Measurements from ENCODE around the gene ATXN7L3. TPM values are rescaled to one million over a fixed set of nuclear protein-coding genes. Genes with fewer than 3 reads are reported as not detected.
A peak's percentile ranks its signal among the peaks of the same experiment; 100 is the strongest.

ATXN7L3 gene
- total RNA-seq, 1 donor from 2014 or later: 113 TPM

- Mint-ChIP-seq H3K36me3 (ENCODE audit: low read depth) (peaks cover 33% of the 10 kb centered on the region), H3K27ac (no peak overlapping the region), H3K4me1 (ENCODE audit: low read depth) (peaks cover 24% of the 10 kb centered on the region), H3K9me3 (no peaks in the 10 kb centered on the region), H3K4me3 (ENCODE audit: low read depth) (peak overlapping the region; percentile 98), H3K27me3 (ENCODE audit: low read depth) (no peaks in the 10 kb centered on the region)
- intact Hi-C loops (cut with micrococcal nuclease): no loop called here
- DNase-seq (ENCODE audit: low spot score): no peak
Measured at GRCh38 chr17:44188576-44189403, 10.9 kb downstream of the ATXN7L3 start.

DNA sequence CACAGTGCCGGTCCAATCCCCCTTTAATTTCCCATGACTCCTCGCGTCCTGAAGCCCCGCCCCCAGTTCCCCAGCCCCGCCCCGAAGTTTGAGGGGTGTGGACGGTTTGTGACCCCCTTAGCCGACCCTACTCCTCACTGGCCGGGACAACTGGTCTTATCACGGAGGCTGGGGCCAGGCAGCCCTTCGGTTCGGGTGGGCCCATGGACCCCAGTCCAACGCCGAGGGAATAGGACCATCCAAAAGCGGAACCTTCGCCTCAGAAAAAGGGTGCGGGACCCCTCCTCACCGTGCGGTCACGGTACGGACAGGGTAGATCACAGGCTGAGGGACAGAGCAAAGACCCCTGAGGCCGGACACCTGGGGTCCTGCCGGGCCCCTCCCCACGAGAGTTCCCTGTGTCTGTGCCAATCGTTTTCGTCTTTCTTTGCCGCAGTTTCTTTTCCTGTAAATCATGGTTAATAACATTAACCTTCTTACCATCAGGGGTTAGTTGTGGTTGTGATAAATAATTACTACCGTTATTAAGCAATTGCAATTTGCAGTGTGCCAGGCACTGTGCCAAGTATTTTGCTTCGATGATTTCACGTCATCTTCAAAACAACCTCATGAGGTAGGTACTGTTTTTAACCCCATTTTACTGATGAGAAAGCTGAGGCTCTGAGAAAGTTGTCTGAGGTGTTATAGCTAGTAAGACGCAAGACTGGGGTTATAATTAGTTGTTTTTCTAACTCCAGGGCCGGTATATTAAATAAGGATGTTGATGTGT, 12.4 kb downstream of the ATXN7L3 start:
- no peak for DNase-seq (ENCODE audit: low spot score)
- peaks cover 26% of the 10 kb centered on the region for H3K4me1 Mint-ChIP-seq (ENCODE audit: low read depth)
- no peaks in the 10 kb centered on the region for H3K9me3 Mint-ChIP-seq
- no peaks in the 10 kb centered on the region for H3K27me3 Mint-ChIP-seq (ENCODE audit: low read depth)
- H3K27ac Mint-ChIP-seq: peak overlapping the region; percentile 97
- H3K36me3 Mint-ChIP-seq (ENCODE audit: low read depth): peaks cover 35% of the 10 kb centered on the region
- H3K4me3 Mint-ChIP-seq (ENCODE audit: low read depth): peak overlapping the region; percentile 98
- intact Hi-C loops (cut with micrococcal nuclease): no loop called here

DNA sequence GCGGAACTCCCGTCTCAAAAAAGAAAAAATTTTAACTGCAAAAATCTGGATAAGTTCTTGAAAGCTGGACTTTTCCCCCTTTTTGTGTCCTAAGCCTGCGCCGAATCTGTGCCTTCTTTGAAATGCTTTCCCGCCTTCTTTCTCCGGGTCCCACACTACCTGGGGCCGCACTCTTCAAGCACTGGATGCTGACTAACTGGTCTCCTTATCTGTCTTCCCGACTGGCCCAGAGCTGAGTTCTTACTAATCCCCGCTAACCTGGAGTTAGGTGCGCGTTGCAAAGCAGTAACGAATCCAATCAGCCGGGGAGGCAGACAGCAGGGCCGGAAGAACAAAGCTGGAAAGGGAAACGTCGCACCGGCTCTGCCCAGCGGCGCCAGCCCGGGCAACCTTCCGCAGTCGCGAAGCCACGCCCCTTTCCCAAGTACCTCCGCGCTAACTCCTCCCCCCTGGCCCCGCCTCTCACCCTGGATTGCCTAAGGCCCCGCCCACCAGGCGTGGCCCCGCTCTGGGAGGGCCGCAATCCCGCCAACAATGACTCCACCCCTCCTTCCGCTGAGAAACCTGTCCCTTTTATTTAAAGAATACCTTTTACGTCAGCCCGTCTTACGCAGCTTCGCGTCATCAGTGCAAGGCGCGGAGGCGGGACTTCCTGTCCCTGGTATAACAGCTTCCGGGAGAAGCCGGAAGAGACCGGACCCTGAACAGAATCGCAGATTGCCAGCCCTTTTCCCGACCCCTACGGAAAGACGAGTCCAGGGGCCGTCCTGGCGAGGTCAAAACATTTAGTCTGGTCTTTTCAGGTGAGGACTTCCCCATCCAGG, 13.2 kb downstream of the ATXN7L3 start, which contains the start of gene TMUB2:
TSS of gene TMUB2 (plus strand) at position 666 of the 824 bp plus-strand sequence. CDS start 737 bp downstream, outside the sequence.
- peaks cover 39% of the 10 kb centered on the region for H3K36me3 Mint-ChIP-seq (ENCODE audit: low read depth)
- H3K4me3 Mint-ChIP-seq (ENCODE audit: low read depth): peak within 1 kb of the TSS; percentile 98
- peak; percentile 99 for DNase-seq (ENCODE audit: low spot score)
- intact Hi-C loops (cut with micrococcal nuclease): loop anchor here (1.0 kb wide), 2 partner anchors 14 to 45 kb away; partner anchors contain the start of gene HROB
- H3K27ac Mint-ChIP-seq: peak within 1 kb of the TSS; percentile 97
- no peaks in the 10 kb centered on the region for H3K9me3 Mint-ChIP-seq
- peaks cover 31% of the 10 kb centered on the region for H3K4me1 Mint-ChIP-seq (ENCODE audit: low read depth)
- H3K27me3 Mint-ChIP-seq (ENCODE audit: low read depth): no peaks in the 10 kb centered on the region

GRCh38 chr17:44184212-44184810, 15.4 kb downstream of the ATXN7L3 start:
- H3K4me1 Mint-ChIP-seq (ENCODE audit: low read depth): peaks cover 31% of the 10 kb centered on the region
- H3K27ac Mint-ChIP-seq: no peak overlapping the region
- no peak for DNase-seq (ENCODE audit: low spot score)
- no peak overlapping the region for H3K4me3 Mint-ChIP-seq (ENCODE audit: low read depth)
- no peaks in the 10 kb centered on the region for H3K9me3 Mint-ChIP-seq
- H3K27me3 Mint-ChIP-seq (ENCODE audit: low read depth): no peaks in the 10 kb centered on the region
- intact Hi-C loops (cut with micrococcal nuclease): no loop called here
- H3K36me3 Mint-ChIP-seq (ENCODE audit: low read depth): peaks cover 25% of the 10 kb centered on the region

GRCh38 chr17:44183024-44183423, 16.7 kb downstream of the ATXN7L3 start:
- Mint-ChIP-seq H3K4me1 (ENCODE audit: low read depth) (peaks cover 25% of the 10 kb centered on the region), H3K27me3 (ENCODE audit: low read depth) (no peaks in the 10 kb centered on the region), H3K4me3 (ENCODE audit: low read depth) (no peak overlapping the region), H3K27ac (no peak overlapping the region), H3K36me3 (ENCODE audit: low read depth) (peaks cover 29% of the 10 kb centered on the region), H3K9me3 (no peaks in the 10 kb centered on the region)
- intact Hi-C loops (cut with micrococcal nuclease): no loop called here
- no peak for DNase-seq (ENCODE audit: low spot score)

- H3K4me1 Mint-ChIP-seq (ENCODE audit: low read depth): peaks cover 5% of the 10 kb centered on the region
- H3K27me3 Mint-ChIP-seq (ENCODE audit: low read depth): no peaks in the 10 kb centered on the region
- peaks cover 27% of the 10 kb centered on the region for H3K36me3 Mint-ChIP-seq (ENCODE audit: low read depth)
- no peak overlapping the region for H3K4me3 Mint-ChIP-seq (ENCODE audit: low read depth)
- no peak overlapping the region for H3K27ac Mint-ChIP-seq
- DNase-seq (ENCODE audit: low spot score): no peak
- intact Hi-C loops (cut with micrococcal nuclease): no loop called here
- H3K9me3 Mint-ChIP-seq: no peaks in the 10 kb centered on the region
Measured at GRCh38 chr17:44178133-44178532, 21.6 kb downstream of the ATXN7L3 start.

GRCh38 chr17:44177640-44178039, 22.0 kb downstream of the ATXN7L3 start:
- Mint-ChIP-seq H3K9me3 (no peaks in the 10 kb centered on the region), H3K27ac (no peak overlapping the region), H3K4me3 (ENCODE audit: low read depth) (no peak overlapping the region), H3K36me3 (ENCODE audit: low read depth) (peaks cover 27% of the 10 kb centered on the region), H3K27me3 (ENCODE audit: low read depth) (no peaks in the 10 kb centered on the region), H3K4me1 (ENCODE audit: low read depth) (peaks cover 5% of the 10 kb centered on the region)
- intact Hi-C loops (cut with micrococcal nuclease): no loop called here
- DNase-seq (ENCODE audit: low spot score): no peak

DNA sequence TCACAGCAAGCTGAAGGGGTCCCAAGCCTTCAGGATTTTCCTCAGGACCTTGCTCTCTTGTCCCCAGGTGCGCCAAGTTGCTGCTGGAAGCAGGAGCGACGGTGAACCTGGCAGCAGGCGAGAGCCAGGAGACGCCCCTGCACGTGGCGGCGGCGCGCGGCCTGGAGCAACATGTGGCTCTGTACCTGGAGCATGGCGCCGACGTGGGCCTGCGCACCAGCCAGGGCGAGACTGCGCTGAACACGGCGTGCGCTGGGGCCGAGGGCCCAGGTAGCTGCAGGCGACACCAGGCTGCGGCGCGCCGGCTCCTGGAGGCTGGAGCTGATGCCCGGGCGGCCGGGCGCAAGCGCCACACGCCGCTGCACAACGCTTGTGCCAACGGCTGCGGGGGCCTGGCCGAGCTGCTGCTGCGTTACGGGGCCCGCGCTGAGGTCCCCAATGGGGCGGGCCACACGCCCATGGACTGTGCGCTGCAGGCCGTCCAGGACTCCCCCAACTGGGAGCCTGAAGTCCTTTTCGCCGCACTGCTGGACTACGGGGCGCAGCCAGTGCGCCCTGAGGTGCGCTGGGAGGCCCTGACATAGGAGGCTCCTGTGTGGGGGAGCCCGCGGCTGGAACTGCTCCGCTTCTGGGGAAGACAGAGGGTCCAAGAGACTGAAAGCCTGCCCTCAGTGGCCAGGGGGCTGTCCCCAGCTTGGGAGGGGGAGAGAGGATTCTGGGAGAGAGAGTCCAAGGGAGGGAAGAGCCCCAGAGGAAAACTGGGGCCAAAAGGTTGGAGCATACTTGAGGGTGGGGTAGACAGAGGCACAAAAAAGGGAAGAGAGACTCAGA, 22.8 kb downstream of the ATXN7L3 start:
- peaks cover 24% of the 10 kb centered on the region for H3K36me3 Mint-ChIP-seq (ENCODE audit: low read depth)
- intact Hi-C loops (cut with micrococcal nuclease): no loop called here
- no peak overlapping the region for H3K27ac Mint-ChIP-seq
- H3K4me1 Mint-ChIP-seq (ENCODE audit: low read depth): peaks cover 2% of the 10 kb centered on the region
- no peaks in the 10 kb centered on the region for H3K27me3 Mint-ChIP-seq (ENCODE audit: low read depth)
- no peaks in the 10 kb centered on the region for H3K9me3 Mint-ChIP-seq
- no peak for DNase-seq (ENCODE audit: low spot score)
- no peak overlapping the region for H3K4me3 Mint-ChIP-seq (ENCODE audit: low read depth)

- Mint-ChIP-seq H3K27ac (no peak overlapping the region), H3K4me1 (ENCODE audit: low read depth) (no peaks in the 10 kb centered on the region), H3K9me3 (no peaks in the 10 kb centered on the region), H3K4me3 (ENCODE audit: low read depth) (no peak overlapping the region), H3K27me3 (ENCODE audit: low read depth) (no peaks in the 10 kb centered on the region), H3K36me3 (ENCODE audit: low read depth) (peaks cover 22% of the 10 kb centered on the region)
- no peak for DNase-seq (ENCODE audit: low spot score)
- intact Hi-C loops (cut with micrococcal nuclease): no loop called here
Measured at GRCh38 chr17:44176257-44176656, 23.4 kb downstream of the ATXN7L3 start.

DNA sequence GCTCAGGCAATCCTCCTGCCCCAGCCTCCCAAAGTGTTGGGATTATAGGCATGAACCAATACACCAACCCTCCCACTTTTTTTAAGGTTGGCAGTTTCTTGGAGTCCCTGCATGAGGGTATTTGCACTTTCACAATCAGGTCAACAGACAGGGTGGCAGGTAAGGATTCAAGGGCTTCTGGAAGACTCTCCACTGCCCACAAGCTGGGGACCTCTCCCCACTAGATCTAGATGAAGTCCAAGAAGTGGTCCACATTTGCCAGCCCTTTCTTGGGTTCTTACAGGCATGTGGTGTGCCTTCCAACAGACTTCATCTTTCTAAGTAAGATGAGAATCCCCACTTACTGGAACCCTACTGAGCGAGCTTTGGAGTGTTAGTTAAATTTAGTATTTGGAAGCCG, 25.3 kb downstream of the ATXN7L3 start:
- Mint-ChIP-seq H3K27ac (no peak overlapping the region), H3K4me3 (ENCODE audit: low read depth) (no peak overlapping the region), H3K4me1 (ENCODE audit: low read depth) (no peaks in the 10 kb centered on the region), H3K9me3 (no peaks in the 10 kb centered on the region), H3K27me3 (ENCODE audit: low read depth) (no peaks in the 10 kb centered on the region), H3K36me3 (ENCODE audit: low read depth) (peaks cover 22% of the 10 kb centered on the region)
- DNase-seq (ENCODE audit: low spot score): no peak
- intact Hi-C loops (cut with micrococcal nuclease): no loop called here

- Mint-ChIP-seq H3K9me3 (no peaks in the 10 kb centered on the region), H3K4me1 (ENCODE audit: low read depth) (peaks cover 9% of the 10 kb centered on the region), H3K27me3 (ENCODE audit: low read depth) (no peaks in the 10 kb centered on the region), H3K36me3 (ENCODE audit: low read depth) (peaks cover 15% of the 10 kb centered on the region), H3K4me3 (ENCODE audit: low read depth) (no peak overlapping the region), H3K27ac (no peak overlapping the region)
- intact Hi-C loops (cut with micrococcal nuclease): no loop called here
- DNase-seq (ENCODE audit: low spot score): no peak
Measured at GRCh38 chr17:44171931-44172455, 27.7 kb downstream of the ATXN7L3 start.

Data from activated T-helper 2 cell treated with anti-CD3 and anti-CD28 coated beads, Interferon-gamma antibody, Interleukin-2, Interleukin-4, amounts not matched to agents 10 μg/mL and 5 μg/mL and 100 μg/mL, durations not matched to agents 14 hours and 24 hours and 36 hours (primary cell).